K562 (cell line): ENCODE results near the gene FKBP2. TPM values are rescaled to one million over a fixed set of nuclear protein-coding genes. Genes with fewer than 3 reads are reported as not detected.

Source experiments
- ARNT ChIP-seq, 2 experiments: fragments of 450-650 bp; IDR thresholded peaks; 2 replicates each; pipeline ENCODE4 v1.6.1; 2016; ENCODE audit warnings: mild to moderate bottlenecking in 1 of 2
- BRD9 ChIP-seq: fragments of 450-650 bp; IDR thresholded peaks from 2 replicates; pipeline ENCODE4 v1.6.1; 2018; ENCODE audit warnings: low read depth; ENCODE audit not compliant: partially characterized antibody
- CHD2 ChIP-seq: IDR thresholded peaks from 2 replicates; pipeline ENCODE4 v1.6.1; 2011; ENCODE audit warnings: low read depth, low read length
- EGR1 ChIP-seq: fragments of 450-650 bp; conservative IDR thresholded peaks from 2 replicates; pipeline ENCODE4 v1.6.1; 2017; ENCODE audit warnings: mild to moderate bottlenecking
- HNRNPK ChIP-seq: fragments of 200-400 bp; formaldehyde crosslinking; IDR thresholded peaks from one replicate; pipeline ENCODE4 v1.6.1; 2018; ENCODE audit warnings: mild to moderate bottlenecking, low read depth, low read length; ENCODE audit not compliant: poor library complexity, severe bottlenecking
- MBD2 ChIP-seq: sonication (generic); IDR thresholded peaks from 2 replicates; pipeline ENCODE4 v1.6.1; 2016; ENCODE audit warnings: low read depth, borderline replicate concordance
- NFIC ChIP-seq: fragments of 450-650 bp; IDR thresholded peaks from 2 replicates; pipeline ENCODE4 v1.6.1; 2017; ENCODE audit warnings: mild to moderate bottlenecking, inconsistent platforms
- NFXL1 ChIP-seq: fragments of 450-650 bp; formaldehyde crosslinking; IDR thresholded peaks from 2 replicates; pipeline ENCODE4 v1.4.0; 2021; ENCODE audit warnings: mild to moderate bottlenecking
- POLR3G ChIP-seq: IDR thresholded peaks from 2 replicates; pipeline ENCODE4 v1.6.1; 2011; ENCODE audit not compliant: insufficient read length, insufficient replicate concordance; ENCODE audit errors: extremely low read depth
- RAD51 ChIP-seq: fragments of 450-650 bp; IDR thresholded peaks from 2 replicates; pipeline ENCODE4 v1.7.1; 2016; ENCODE audit warnings: low read depth, mild to moderate bottlenecking, borderline replicate concordance
- RBBP5 ChIP-seq: fragments of 200-600 bp; sonication (generic); IDR thresholded peaks from 2 replicates; pipeline ENCODE4 v1.6.1; 2012; ENCODE audit warnings: borderline replicate concordance, mild to moderate bottlenecking, low read length, control low read depth, inconsistent platforms; ENCODE audit not compliant: insufficient read depth, poor library complexity, severe bottlenecking
- RBM34 ChIP-seq: fragments of 200-400 bp; formaldehyde crosslinking; IDR thresholded peaks from 2 replicates; pipeline ENCODE4 v1.6.1; 2018; ENCODE audit warnings: low read length, borderline replicate concordance; ENCODE audit not compliant: insufficient read depth
- SMARCE1 ChIP-seq: fragments of 450-650 bp; IDR thresholded peaks from 2 replicates; pipeline ENCODE4 v1.7.1; 2016; ENCODE audit warnings: mild to moderate bottlenecking
- SRSF3 ChIP-seq: fragments of 200-400 bp; formaldehyde crosslinking; IDR thresholded peaks from 2 replicates; pipeline ENCODE4 v1.6.1; 2016; ENCODE audit warnings: mild to moderate bottlenecking, low read length, moderate library complexity; ENCODE audit not compliant: insufficient read depth
- TAF1 ChIP-seq: IDR thresholded peaks from 2 replicates; pipeline ENCODE4 v1.6.1; 2011; ENCODE audit warnings: mild to moderate bottlenecking, low read length, moderate library complexity; ENCODE audit not compliant: insufficient read depth, control insufficient read depth, severe bottlenecking; ENCODE audit errors: extremely low read depth
- TCF3 ChIP-seq: sonication (generic); formaldehyde crosslinking; IDR thresholded peaks from 2 replicates; pipeline ENCODE4 v1.4.0; 2020; ENCODE audit warnings: mild to moderate bottlenecking, missing genetic modification reagents
- ZFP1 ChIP-seq: fragments of 450-650 bp; formaldehyde crosslinking; IDR thresholded peaks from 2 replicates; pipeline ENCODE4 v1.4.0; 2020; ENCODE audit warnings: mild to moderate bottlenecking, mixed read lengths
- ZNF274 ChIP-seq: IDR thresholded peaks from 2 replicates; pipeline ENCODE4 v1.6.1; 2011; ENCODE audit warnings: low read depth, mild to moderate bottlenecking, low read length, moderate library complexity, borderline replicate concordance
- ZNF316 ChIP-seq: fragments of 450-650 bp; IDR thresholded peaks from 2 replicates; pipeline ENCODE4 v1.6.1; 2016
- ZNF586 ChIP-seq: fragments of 450-650 bp; formaldehyde crosslinking; conservative IDR thresholded peaks from 2 replicates; pipeline ENCODE4 v1.4.0; 2020; ENCODE audit warnings: mild to moderate bottlenecking, moderate library complexity
- polyA plus RNA-seq, 8 experiments: library from polyadenylated mRNA; depleted of rRNA in 4 of 8; stranded (reverse) in 5 of 8; unstranded in 3 of 8; fragments of >200 nt; fragmentation: Nextera tagmentation in 2 of 8; fragmentation: Illumina TruSeq in 1 of 8; extraction: Ambion mirVana in 2 of 8; extraction: Trizol in 1 of 8; gene quantifications; 2 replicates each; pipeline versions ENCODE4 v1.2.1 to v1.2.3, GENCODE V29; 2011 to 2014; ENCODE audit warnings: inconsistent platforms in 1 of 8, missing spikeins in 1 of 8
- total RNA-seq, 7 experiments: library from RNA; depleted of rRNA in 6 of 7; stranded (reverse); fragments of >200 nt in 6 of 7; fragmentation: Illumina TruSeq in 2 of 7; extraction: Trizol in 2 of 7; gene quantifications; 2 replicates each; pipeline versions ENCODE4 v1.2.1 to v1.2.3, GENCODE V29; 2011 to 2021; ENCODE audit warnings: low replicate concordance in 1 of 7
- TF ChIP-seq, protein P1 (sequence below), 2 experiments: IDR thresholded peaks; 2 replicates each; pipeline ENCODE4 v1.6.1; 2012; ENCODE audit warnings: improper control_type of control experiment in 2 of 2, low read depth in 2 of 2, low read length in 2 of 2, borderline replicate concordance in 1 of 2
- TF ChIP-seq, protein P2 (sequence below): sonication (generic); formaldehyde crosslinking; IDR thresholded peaks from 2 replicates; pipeline ENCODE4 v1.8.0; 2022; ENCODE audit warnings: mild to moderate bottlenecking, low read depth, missing genetic modification reagents
- TF ChIP-seq, protein P3 (sequence below), 3 experiments: fragments of 200-800 bp in 1 of 3; sonication (Bioruptor generic) in 1 of 3; sonication (generic) in 1 of 3; formaldehyde crosslinking in 1 of 3; IDR thresholded peaks; 2 replicates each; pipeline versions ENCODE4 v1.6.1 to v1.8.0; 2016 to 2022; ENCODE audit warnings: mild to moderate bottlenecking in 2 of 3, missing compliant biosample characterization in 2 of 3, missing genetic modification characterization in 2 of 3, missing genetic modification reagents in 1 of 3

The FKBP2 gene
- total and polyA plus RNA-seq, 9 of the 15 experiments (the other 6 are each of a cell fraction or from before 2014, with no cell fraction given) = 3.5 to 151 (median 58.1) TPM

DNA sequence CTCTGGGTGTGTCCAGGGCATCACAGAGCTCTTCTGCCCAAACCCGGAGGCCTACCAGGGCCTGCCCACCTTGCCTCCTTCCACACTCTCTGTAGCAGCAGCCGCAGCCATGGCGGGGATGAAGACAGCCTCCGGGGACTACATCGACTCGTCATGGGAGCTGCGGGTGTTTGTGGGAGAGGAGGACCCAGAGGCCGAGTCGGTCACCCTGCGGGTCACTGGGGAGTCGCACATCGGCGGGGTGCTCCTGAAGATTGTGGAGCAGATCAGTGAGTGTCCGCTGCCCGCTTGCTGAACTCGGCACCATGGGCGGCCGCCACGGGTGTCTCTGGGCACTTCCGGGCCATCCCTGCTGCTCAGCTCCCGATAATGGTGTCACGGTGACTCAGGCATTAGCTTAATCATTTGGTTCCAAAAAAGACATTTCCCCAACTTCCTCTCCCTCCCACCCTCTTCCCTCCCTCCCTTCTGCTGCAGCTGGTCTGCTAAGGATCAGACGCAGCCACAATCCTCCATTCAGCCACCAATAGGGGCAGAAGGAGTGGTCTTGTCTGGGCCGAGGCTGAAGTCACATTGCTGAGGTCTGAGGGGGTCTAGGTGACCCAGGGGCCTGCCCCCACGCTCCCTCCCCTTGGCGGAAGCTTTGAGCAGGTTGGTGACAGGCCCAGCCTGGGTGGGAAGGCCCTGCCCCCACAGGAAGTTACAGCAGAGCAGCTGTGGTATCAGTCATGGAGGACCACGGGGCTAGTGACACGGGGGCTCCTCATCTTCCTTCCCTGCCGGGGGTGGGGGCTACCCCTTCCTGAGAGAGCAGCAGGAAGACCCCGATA is 33.4 kb upstream of the FKBP2 start (continued):
- TF ChIP-seq, protein P1, sequence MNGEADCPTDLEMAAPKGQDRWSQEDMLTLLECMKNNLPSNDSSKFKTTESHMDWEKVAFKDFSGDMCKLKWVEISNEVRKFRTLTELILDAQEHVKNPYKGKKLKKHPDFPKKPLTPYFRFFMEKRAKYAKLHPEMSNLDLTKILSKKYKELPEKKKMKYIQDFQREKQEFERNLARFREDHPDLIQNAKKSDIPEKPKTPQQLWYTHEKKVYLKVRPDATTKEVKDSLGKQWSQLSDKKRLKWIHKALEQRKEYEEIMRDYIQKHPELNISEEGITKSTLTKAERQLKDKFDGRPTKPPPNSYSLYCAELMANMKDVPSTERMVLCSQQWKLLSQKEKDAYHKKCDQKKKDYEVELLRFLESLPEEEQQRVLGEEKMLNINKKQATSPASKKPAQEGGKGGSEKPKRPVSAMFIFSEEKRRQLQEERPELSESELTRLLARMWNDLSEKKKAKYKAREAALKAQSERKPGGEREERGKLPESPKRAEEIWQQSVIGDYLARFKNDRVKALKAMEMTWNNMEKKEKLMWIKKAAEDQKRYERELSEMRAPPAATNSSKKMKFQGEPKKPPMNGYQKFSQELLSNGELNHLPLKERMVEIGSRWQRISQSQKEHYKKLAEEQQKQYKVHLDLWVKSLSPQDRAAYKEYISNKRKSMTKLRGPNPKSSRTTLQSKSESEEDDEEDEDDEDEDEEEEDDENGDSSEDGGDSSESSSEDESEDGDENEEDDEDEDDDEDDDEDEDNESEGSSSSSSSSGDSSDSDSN (IDR thresholded peaks at IDR 0.05; ENCODE audit: borderline replicate concordance in 1 of 2, low read depth in 2 of 2, low read length in 2 of 2) = 0 out of 4 replicates have a peak, but pooled peaks of 1 of the 2 experiments have one; percentile 27
- TF ChIP-seq ARNT (IDR thresholded peaks at IDR 0.05) (peak in 1 of 2 experiments; percentile 77; a peak in 1 of 4 replicates), EGR1 (peak; percentile 56), ZNF274 (no peak), TAF1 (peak; percentile 86), ZFP1 (CRISPR knock-in tag) (no peak), TCF3 (CRISPR knock-in tag) (peak; percentile 72), SMARCE1 (peak; percentile 75; the same call in 1 of the 2 replicates), POLR3G (no peak), RBM34 (no peak), ZNF586 (CRISPR knock-in tag) (no peak), SRSF3 (no peak; the same call in 1 of the 2 replicates), NFXL1 (CRISPR knock-in tag) (no peak), RAD51 (peak; percentile 27; the same call in 1 of the 2 replicates), MBD2 (0 out of 2 replicates have a peak, but pooled peaks have one; percentile 15), ZNF316 (peak; percentile 94), CHD2 (no peak), NFIC (peak; percentile 44; the same call in 1 of the 2 replicates), BRD9 (peak; percentile 81), RBBP5 (peak; percentile 58), HNRNPK (no peak)
- TF ChIP-seq, protein P2, sequence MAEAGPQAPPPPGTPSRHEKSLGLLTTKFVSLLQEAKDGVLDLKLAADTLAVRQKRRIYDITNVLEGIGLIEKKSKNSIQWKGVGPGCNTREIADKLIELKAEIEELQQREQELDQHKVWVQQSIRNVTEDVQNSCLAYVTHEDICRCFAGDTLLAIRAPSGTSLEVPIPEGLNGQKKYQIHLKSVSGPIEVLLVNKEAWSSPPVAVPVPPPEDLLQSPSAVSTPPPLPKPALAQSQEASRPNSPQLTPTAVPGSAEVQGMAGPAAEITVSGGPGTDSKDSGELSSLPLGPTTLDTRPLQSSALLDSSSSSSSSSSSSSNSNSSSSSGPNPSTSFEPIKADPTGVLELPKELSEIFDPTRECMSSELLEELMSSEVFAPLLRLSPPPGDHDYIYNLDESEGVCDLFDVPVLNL (CRISPR knock-in tag) = no peak
- TF ChIP-seq, protein P3, sequence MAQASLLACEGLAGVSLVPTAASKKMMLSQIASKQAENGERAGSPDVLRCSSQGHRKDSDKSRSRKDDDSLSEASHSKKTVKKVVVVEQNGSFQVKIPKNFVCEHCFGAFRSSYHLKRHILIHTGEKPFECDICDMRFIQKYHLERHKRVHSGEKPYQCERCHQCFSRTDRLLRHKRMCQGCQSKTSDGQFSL (CRISPR knock-in tag; IDR thresholded peaks at IDR 0.05) = no peak
- TF ChIP-seq, protein P3 (tag; IDR thresholded peaks at IDR 0.05) = no peak
